K562 (cell line): Measurements from ENCODE around the gene TMC4. TPM values are rescaled to one million over a fixed set of nuclear protein-coding genes. Genes with fewer than 3 reads are reported as not detected.
A peak's percentile ranks its signal among the peaks of the same experiment; 100 is the strongest.
"Not testable (repeated sequence)": the region's sequence is repeated elsewhere in the genome, so short reads cannot be mapped to it uniquely, and the experiment has no call there.

Source experiments
- ATAC-seq: fragments of 200-7000 bp; cut with Tn5 transposase; 3 replicates; pipeline ENCODE4 v1.9.1; 2020; ENCODE audit warnings: moderate library complexity
- BruUV-seq: library from RNA; stranded (reverse); fragments of 400-500 nt; replicated peaks from 2 replicates; lab custom pipeline; 2021; lab: Mats Ljungman, UMichigan
- CTCF ChIA-PET: fragments of 300-600 bp; formaldehyde crosslinking; extraction: SDS; loops from one replicate; lab custom pipeline; 2021; ENCODE audit warnings: low intra/inter-chr PET ratio; lab: Yijun Ruan, JAX
- POLR2A ChIA-PET: fragments of 300-600, 350-650 bp; sonication (Branson Sonifier 250); formaldehyde crosslinking; extraction: SDS; loops from one replicate; lab custom pipeline; 2021; ENCODE audit warnings: antibody characterized with exemption, inconsistent platforms; lab: Yijun Ruan, JAX
- DNase-seq, 4 experiments: peaks; one replicate each; pipeline versions ENCODE4 v3.0.0 to v3.0.0-alpha.2; 2011 to 2018; ENCODE audit warnings: low spot score in 3 of 4, mixed read lengths in 3 of 4; ENCODE audit errors: extremely low read depth in 1 of 4
- FAIRE-seq: peaks from 2 replicates; lab custom pipeline; 2011; peaks lifted over from hg19 to GRCh38; lab: Jason Lieb, UNC
- H2AFZ ChIP-seq: 2 replicates; pipeline ENCODE4 v1.6.0; 2011; ENCODE audit warnings: low read depth, low read length, control low read depth, inconsistent platforms
- H3K27ac ChIP-seq: fragments of 200-600 bp; 3 replicates; pipeline ENCODE4 v1.8.0; 2011; ENCODE audit warnings: low read depth, mild to moderate bottlenecking, control low read depth, inconsistent platforms, low read length, moderate library complexity, mixed read lengths; ENCODE audit errors: extremely low read depth
- H3K27me3 ChIP-seq, 2 experiments: fragments of 300-600 bp in 1 of 2; 2 replicates in 1 of 2; 3 replicates in 1 of 2; pipeline versions ENCODE4 v1.6.0 to v1.8.0; 2011; ENCODE audit warnings: inconsistent platforms in 2 of 2, low read length in 2 of 2, mild to moderate bottlenecking in 1 of 2, mixed read lengths in 1 of 2, moderate library complexity in 1 of 2; ENCODE audit not compliant: control insufficient read depth in 2 of 2, insufficient read depth in 2 of 2
- H3K36me3 ChIP-seq: fragments of 300-600 bp; 3 replicates; pipeline ENCODE4 v1.8.0; 2011; ENCODE audit warnings: mild to moderate bottlenecking, low read length, inconsistent platforms; ENCODE audit not compliant: control insufficient read depth, insufficient read depth
- H3K4me1 ChIP-seq, 2 experiments: fragments of 200-600 bp in 1 of 2; replicated peaks in 1 of 2; 2 replicates in 1 of 2; 3 replicates in 1 of 2; pipeline versions ENCODE4 v1.5.1 to v1.8.0; 2011; ENCODE audit warnings: inconsistent platforms in 2 of 2, low read length in 2 of 2, mild to moderate bottlenecking in 1 of 2, mixed read lengths in 1 of 2, moderate library complexity in 1 of 2; ENCODE audit not compliant: control insufficient read depth in 2 of 2, insufficient read depth in 2 of 2
- H3K4me2 ChIP-seq: 2 replicates; pipeline ENCODE4 v1.6.1; 2011; ENCODE audit warnings: low read length, control low read depth, inconsistent platforms, mixed read lengths; ENCODE audit not compliant: insufficient read depth
- H3K4me3 ChIP-seq: fragments of 200-600 bp; sonication (generic), shearing (Covaris generic); 2 replicates; pipeline ENCODE4 v1.5.1; 2016; ENCODE audit warnings: control low read depth, inconsistent platforms
- H3K79me2 ChIP-seq: fragments of 200-600 bp; 3 replicates; pipeline ENCODE4 v1.8.0; 2011; ENCODE audit warnings: low read length, inconsistent platforms; ENCODE audit not compliant: control insufficient read depth, insufficient read depth
- H3K9ac ChIP-seq, 2 experiments: 2 replicates each; pipeline versions ENCODE4 v1.6.0 to v1.6.1; 2011; ENCODE audit warnings: low read depth in 2 of 2, low read length in 2 of 2, control low read depth in 1 of 2, inconsistent platforms in 1 of 2, mild to moderate bottlenecking in 1 of 2, mixed read lengths in 1 of 2; ENCODE audit not compliant: insufficient read depth in 1 of 2
- H3K9me1 ChIP-seq: one replicate; pipeline ENCODE4 v1.6.0; 2011; ENCODE audit warnings: inconsistent platforms, mild to moderate bottlenecking, low read length, moderate library complexity; ENCODE audit not compliant: control insufficient read depth, insufficient read depth
- H3K9me3 ChIP-seq: replicated peaks from 2 replicates; pipeline ENCODE4 v1.5.1; 2011; ENCODE audit warnings: low read depth, low read length, inconsistent platforms; ENCODE audit not compliant: control insufficient read depth, insufficient read depth
- H4K20me1 ChIP-seq: replicated peaks from 2 replicates; pipeline ENCODE4 v1.6.1; 2011; ENCODE audit warnings: low read length, inconsistent platforms, mixed read lengths; ENCODE audit not compliant: control insufficient read depth, insufficient read depth
- GABPA ChIP-seq: fragments of 200-800 bp; sonication (Bioruptor generic); conservative IDR thresholded peaks from 2 replicates; pipeline ENCODE4 v1.6.1; 2016; ENCODE audit warnings: low read depth, missing genetic modification characterization, missing compliant biosample characterization
- HCFC1 ChIP-seq: IDR thresholded peaks from 2 replicates; pipeline ENCODE4 v1.6.1; 2012; ENCODE audit warnings: low read depth, low read length, improper control_type of control experiment
- POLR2AphosphoS2 ChIP-seq: IDR thresholded peaks from 2 replicates; pipeline ENCODE4 v1.6.1; 2012; ENCODE audit warnings: low read length, improper control_type of control experiment
- ZEB2 ChIP-seq: fragments of 450-650 bp; IDR thresholded peaks from 2 replicates; pipeline ENCODE4 v1.6.1; 2016
- ZNF12 ChIP-seq: sonication (generic); formaldehyde crosslinking; IDR thresholded peaks from 2 replicates; pipeline ENCODE4 v1.4.0; 2020; ENCODE audit warnings: mild to moderate bottlenecking, missing genetic modification reagents
- WGBS: fragments of 100-300 bp; shearing (Covaris generic); methylation state at CpG from one replicate; pipeline ENCODE4 v1.1.6; 2016; ENCODE audit warnings: low coverage, mixed read lengths; ENCODE audit not compliant: insufficient coverage; ENCODE audit errors: missing lambda C conversion rate; 5-methylcytosine and 5-hydroxymethylcytosine counted together
- in situ Hi-C: fragments of 300-500 bp; cut with MboI; formaldehyde crosslinking; loops from 4 replicates; pipeline ENCODE4 v1.15.0; 2018; ENCODE audit warnings: inconsistent platforms, mixed read lengths
- intact Hi-C: fragments of 100-400 bp; cut with micrococcal nuclease; formaldehyde crosslinking; loops from 2 replicates; pipeline ENCODE4 v1.14.2; 2022
- polyA plus RNA-seq, 8 experiments: library from polyadenylated mRNA; depleted of rRNA in 4 of 8; stranded (reverse) in 5 of 8; unstranded in 3 of 8; fragments of >200 nt; fragmentation: Nextera tagmentation in 2 of 8; fragmentation: Illumina TruSeq in 1 of 8; extraction: Ambion mirVana in 2 of 8; extraction: Trizol in 1 of 8; gene quantifications; 2 replicates each; pipeline versions ENCODE4 v1.2.1 to v1.2.3, GENCODE V29; 2011 to 2014; ENCODE audit warnings: inconsistent platforms in 1 of 8, missing spikeins in 1 of 8
- total RNA-seq, 7 experiments: library from RNA; depleted of rRNA in 6 of 7; stranded (reverse); fragments of >200 nt in 6 of 7; fragmentation: Illumina TruSeq in 2 of 7; extraction: Trizol in 2 of 7; gene quantifications; 2 replicates each; pipeline versions ENCODE4 v1.2.1 to v1.2.3, GENCODE V29; 2011 to 2021; ENCODE audit warnings: low replicate concordance in 1 of 7
- TF ChIP-seq, protein P1 (sequence below), 2 experiments: fragments of 450-650 bp in 1 of 2; sonication (generic) in 1 of 2; formaldehyde crosslinking in 1 of 2; IDR thresholded peaks; 2 replicates each; pipeline versions ENCODE4 v1.7.1 to v1.9.0; 2016 to 2022; ENCODE audit warnings: inconsistent platforms in 1 of 2, mild to moderate bottlenecking in 1 of 2, missing genetic modification reagents in 1 of 2

TMC4 gene
- total and polyA plus RNA-seq, 9 of the 15 experiments (the other 6 are each of a cell fraction or from before 2014, with no cell fraction given): 0.12 to 0.79 (median 0.36) TPM; not detected in 2

DNA sequence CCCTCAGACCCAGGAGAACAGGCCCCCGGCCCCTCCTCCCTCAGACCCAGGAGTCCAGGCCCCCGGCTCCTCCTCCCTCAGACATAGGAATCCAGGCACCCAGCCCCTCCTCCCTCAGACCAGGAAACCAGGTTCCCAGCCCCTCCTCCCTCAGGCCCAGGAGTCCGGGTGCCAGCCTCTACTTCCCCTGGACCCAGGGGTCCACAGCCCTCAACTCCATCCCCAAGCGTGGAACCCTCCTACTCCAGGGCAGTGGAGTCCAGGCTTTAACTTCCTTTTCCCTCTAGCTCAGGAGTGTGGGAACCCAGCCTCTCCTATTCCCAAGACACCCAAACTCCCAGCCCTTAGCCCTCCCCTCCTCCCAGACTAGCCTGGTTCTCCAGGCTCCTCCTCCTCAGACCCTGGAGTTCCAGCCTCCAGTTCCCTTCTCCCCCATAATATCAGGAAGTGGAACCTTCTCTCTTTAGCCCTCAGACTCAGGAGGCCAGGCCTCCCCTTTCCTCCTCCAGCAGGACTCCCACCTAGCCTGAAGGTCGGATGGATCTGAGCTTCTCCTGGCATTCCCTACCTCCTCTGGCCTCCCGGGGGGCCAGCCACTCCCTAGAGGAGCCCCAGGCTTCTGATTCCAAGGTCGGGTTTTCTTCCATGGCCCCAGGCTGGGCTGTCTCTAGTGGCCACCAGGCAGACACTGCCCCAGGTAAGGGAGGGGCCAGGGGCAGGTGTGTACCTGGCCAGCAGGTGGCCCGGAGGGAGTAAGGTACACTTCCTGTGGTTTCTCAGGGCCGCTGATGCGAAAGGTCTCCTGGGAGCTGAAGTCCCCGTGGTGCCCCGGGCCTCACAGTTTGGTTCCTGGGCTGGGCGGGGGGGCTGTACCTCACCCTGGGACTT lies at the start of gene TMC4 (continued):
- TF ChIP-seq, protein P1, sequence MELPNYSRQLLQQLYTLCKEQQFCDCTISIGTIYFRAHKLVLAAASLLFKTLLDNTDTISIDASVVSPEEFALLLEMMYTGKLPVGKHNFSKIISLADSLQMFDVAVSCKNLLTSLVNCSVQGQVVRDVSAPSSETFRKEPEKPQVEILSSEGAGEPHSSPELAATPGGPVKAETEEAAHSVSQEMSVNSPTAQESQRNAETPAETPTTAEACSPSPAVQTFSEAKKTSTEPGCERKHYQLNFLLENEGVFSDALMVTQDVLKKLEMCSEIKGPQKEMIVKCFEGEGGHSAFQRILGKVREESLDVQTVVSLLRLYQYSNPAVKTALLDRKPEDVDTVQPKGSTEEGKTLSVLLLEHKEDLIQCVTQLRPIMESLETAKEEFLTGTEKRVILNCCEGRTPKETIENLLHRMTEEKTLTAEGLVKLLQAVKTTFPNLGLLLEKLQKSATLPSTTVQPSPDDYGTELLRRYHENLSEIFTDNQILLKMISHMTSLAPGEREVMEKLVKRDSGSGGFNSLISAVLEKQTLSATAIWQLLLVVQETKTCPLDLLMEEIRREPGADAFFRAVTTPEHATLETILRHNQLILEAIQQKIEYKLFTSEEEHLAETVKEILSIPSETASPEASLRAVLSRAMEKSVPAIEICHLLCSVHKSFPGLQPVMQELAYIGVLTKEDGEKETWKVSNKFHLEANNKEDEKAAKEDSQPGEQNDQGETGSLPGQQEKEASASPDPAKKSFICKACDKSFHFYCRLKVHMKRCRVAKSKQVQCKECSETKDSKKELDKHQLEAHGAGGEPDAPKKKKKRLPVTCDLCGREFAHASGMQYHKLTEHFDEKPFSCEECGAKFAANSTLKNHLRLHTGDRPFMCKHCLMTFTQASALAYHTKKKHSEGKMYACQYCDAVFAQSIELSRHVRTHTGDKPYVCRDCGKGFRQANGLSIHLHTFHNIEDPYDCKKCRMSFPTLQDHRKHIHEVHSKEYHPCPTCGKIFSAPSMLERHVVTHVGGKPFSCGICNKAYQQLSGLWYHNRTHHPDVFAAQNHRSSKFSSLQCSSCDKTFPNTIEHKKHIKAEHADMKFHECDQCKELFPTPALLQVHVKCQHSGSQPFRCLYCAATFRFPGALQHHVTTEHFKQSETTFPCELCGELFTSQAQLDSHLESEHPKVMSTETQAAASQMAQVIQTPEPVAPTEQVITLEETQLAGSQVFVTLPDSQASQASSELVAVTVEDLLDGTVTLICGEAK (IDR thresholded peaks at IDR 0.05): 0 out of 2 replicates have a peak, but pooled peaks have one; percentile 59
- TF ChIP-seq, protein P1 (CRISPR knock-in tag; IDR thresholded peaks at IDR 0.05): no peak
- TF ChIP-seq ZEB2 (peak; percentile 97), GABPA (0 out of 2 replicates have a peak, but pooled peaks have one; percentile 39), ZNF12 (CRISPR knock-in tag) (no peak), POLR2AphosphoS2 (peak; percentile 60), HCFC1 (peak; percentile 15; the same call in 1 of the 2 replicates)

DNA sequence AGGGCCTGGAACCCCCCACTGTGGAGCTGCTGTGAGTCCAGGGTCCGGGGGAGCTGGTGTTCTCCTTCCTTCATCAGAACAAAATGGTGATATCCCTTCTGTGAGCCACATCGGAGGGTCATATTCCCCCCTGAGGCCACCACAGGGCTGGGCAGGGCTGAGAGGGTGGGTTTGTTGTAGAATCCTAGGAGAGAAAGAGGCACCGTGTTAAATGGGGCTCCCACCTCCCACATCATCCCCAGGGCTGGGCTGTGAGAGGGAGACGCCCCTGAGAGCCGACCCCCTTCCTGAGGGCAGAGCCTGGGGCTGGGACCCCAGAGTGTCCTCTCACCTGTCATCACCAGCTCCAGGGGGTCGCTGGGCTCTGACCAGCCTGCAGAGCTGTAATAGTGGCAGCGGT lies 49.0 kb upstream of the TMC4 start:
- 8% methylated on average over 2 of the region's 7 CpGs for WGBS
- H3K79me2 ChIP-seq, H3K9me1 ChIP-seq, H3K27ac ChIP-seq, FAIRE-seq, H4K20me1 ChIP-seq, H3K36me3 ChIP-seq, H3K9ac ChIP-seq, H2AFZ ChIP-seq, H3K4me2 ChIP-seq, H3K9me3 ChIP-seq, in situ Hi-C loops, H3K4me3 ChIP-seq, ATAC-seq, CTCF ChIA-PET, DNase-seq, BruUV-seq, H3K27me3 ChIP-seq: not testable (repeated sequence)
- intact Hi-C loops: loop anchor here (2.0 kb wide), 1 partner anchor 15 kb away; no protein-coding TSS in a partner anchor
- H3K4me1 ChIP-seq: peaks cover 0 to 22% of the 10 kb centered on the region in 2 experiments; a peak in 2 of 5 replicates
- POLR2A ChIA-PET: interaction anchor here (1.0 to 1.9 kb wide), 2 partner anchors 11 to 23 kb away, joined by 3 to 6 read pairs; no protein-coding TSS in a partner anchor
